AG09319 (cell line): Measurements from ENCODE around the gene PDZD8.

Experiments used
- DNase-seq: peaks from one replicate; pipeline ENCODE4 v3.0.0-alpha.2; 2010; ENCODE audit warnings: low read depth; ENCODE audit errors: extremely low read depth
- CTCF ChIP-seq: IDR thresholded peaks from 2 replicates; pipeline ENCODE4 v1.5.1; 2011; ENCODE audit warnings: low read depth, mild to moderate bottlenecking, inconsistent platforms, low read length, moderate library complexity

Gene PDZD8

DNA sequence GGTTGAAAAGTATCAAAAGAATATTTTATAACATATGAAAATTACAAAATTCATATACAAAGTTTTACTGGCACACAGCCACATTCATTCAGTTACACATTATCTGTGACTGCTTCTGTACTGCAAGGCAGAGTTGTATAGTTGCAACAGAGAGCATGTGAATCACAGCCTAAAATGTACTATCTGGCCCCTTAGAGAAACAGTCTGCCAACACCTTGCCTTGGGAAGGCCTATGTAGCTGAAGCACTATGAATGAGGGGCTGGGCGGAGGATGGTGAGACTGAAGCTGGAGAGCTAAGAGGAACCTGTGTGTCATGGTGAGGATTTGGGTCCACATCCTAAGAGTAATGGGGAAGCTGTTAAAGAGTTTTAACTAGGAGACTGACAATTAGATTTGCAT is 35.7 kb downstream of the PDZD8 start:
- no peak for DNase-seq
- no peak for TF ChIP-seq CTCF

- no peak for DNase-seq
- TF ChIP-seq CTCF = no peak
Measured at GRCh38 chr10:117334926-117335325, 40.3 kb downstream of the PDZD8 start.

- no peak for TF ChIP-seq CTCF
- no peak for DNase-seq
Measured at GRCh38 chr10:117334066-117334465, 41.2 kb downstream of the PDZD8 start.

- no peak for DNase-seq
- TF ChIP-seq CTCF = no peak
Measured at GRCh38 chr10:117327262-117327661, 48.0 kb downstream of the PDZD8 start.

GRCh38 chr10:117324367-117324766 is 50.9 kb downstream of the PDZD8 start:
- DNase-seq = no peak
- TF ChIP-seq CTCF = no peak

DNA sequence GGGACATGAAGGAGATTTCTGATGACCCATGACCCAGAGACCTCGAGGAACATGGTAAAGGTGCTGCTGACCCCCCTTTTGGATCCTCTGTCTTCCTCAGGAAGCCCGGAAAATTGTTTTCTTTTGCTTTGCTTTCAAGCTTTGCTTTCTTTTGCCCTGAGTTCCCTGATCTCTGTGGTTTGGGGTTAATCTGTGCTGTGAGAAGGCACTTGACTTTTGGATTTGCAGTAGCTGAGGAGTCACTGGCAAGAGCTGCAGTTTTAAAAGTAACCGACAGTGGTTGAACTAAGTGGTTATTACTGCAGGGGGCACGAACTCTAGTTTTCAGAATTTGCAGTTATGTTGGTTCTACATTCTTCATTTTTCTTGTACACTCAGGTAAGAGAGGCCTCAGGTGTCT is 53.0 kb downstream of the PDZD8 start:
- TF ChIP-seq CTCF = no peak
- DNase-seq = no peak

GRCh38 chr10:117320050-117320665 is 55.1 kb downstream of the PDZD8 start:
- DNase-seq = no peak
- TF ChIP-seq CTCF = peak; percentile 68
